T-helper 1 cell treated with Interleukin-12 subunit alpha and Interleukin-12 subunit beta and Interleukin-4 antibody, amounts not matched to agents 30 μg/mL and 1 μg/mL, for 36 hours (primary cell): Measurements from ENCODE around the gene TXNRD3.
"Not testable (repeated sequence)": the region's sequence is repeated elsewhere in the genome, so short reads cannot be mapped to it uniquely, and the experiment has no call there.

Source experiments
- H3K27ac Mint-ChIP-seq: one replicate; pipeline ENCODE4 v1.8.0; 2021; ENCODE audit warnings: mild to moderate bottlenecking, mixed read lengths
- H3K27me3 Mint-ChIP-seq: one replicate; pipeline ENCODE4 v1.8.0; 2021; ENCODE audit warnings: low read depth, mixed read lengths
- H3K36me3 Mint-ChIP-seq: one replicate; pipeline ENCODE4 v1.8.0; 2021; ENCODE audit warnings: low read depth, mixed read lengths
- H3K4me1 Mint-ChIP-seq: one replicate; pipeline ENCODE4 v1.8.0; 2021; ENCODE audit warnings: low read depth, mixed read lengths
- H3K4me3 Mint-ChIP-seq: one replicate; pipeline ENCODE4 v1.8.0; 2021; ENCODE audit warnings: mild to moderate bottlenecking, moderate library complexity, mixed read lengths
- H3K9me3 Mint-ChIP-seq: one replicate; pipeline ENCODE4 v1.8.0; 2021; ENCODE audit warnings: mixed read lengths

The TXNRD3 gene

DNA sequence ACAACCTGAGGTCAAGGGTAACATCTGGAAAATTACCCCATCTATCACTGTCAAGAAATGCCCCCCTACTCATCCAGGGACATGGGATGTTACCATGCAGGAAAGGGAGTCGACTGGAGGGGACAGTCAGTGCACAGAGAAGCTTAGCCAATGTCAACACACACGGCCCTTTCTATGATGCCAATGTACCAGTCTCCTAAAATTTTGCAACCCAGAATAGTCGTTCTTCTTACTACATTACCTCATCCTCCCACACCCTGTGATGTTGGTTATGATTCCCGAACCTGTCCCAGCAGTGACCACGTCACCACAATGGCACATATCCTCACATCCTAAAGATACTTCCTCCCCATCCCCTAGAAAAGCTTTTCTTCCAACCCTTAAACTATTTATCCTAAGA, 20.1 kb downstream of the TXNRD3 start:
- Mint-ChIP-seq H3K4me1 (peaks cover under 1% of the 10 kb centered on the region), H3K4me3 (no peak overlapping the region), H3K9me3 (no peaks in the 10 kb centered on the region), H3K27me3 (no peaks in the 10 kb centered on the region), H3K36me3 (no peaks in the 10 kb centered on the region), H3K27ac (no peak overlapping the region)

GRCh38 chr3:126630020-126630419, 24.9 kb downstream of the TXNRD3 start:
- Mint-ChIP-seq H3K4me3 (no peak overlapping the region), H3K36me3 (no peaks in the 10 kb centered on the region), H3K27me3 (no peaks in the 10 kb centered on the region), H3K9me3 (no peaks in the 10 kb centered on the region), H3K4me1 (peaks cover 2% of the 10 kb centered on the region), H3K27ac (no peak overlapping the region)

DNA sequence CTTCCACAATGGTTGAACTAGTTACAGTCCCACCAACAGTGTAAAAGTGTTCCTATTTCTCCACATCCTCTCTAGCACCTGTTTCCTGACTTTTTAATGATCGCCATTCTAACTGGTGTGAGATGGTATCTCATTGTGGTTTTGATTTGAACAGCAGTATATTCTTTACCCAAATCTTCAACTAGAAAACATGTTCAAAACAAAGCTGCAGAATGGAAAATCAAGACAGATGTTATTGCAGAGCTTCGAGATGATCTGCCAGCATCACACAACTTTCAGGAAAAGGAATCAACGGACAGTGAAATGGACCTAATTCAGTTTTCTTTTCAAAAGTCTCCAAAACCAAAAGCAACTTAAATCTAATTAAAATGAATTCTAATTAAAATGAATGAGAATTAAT, 29.2 kb downstream of the TXNRD3 start:
- not testable (repeated sequence) for H3K36me3 Mint-ChIP-seq, H3K4me1 Mint-ChIP-seq, H3K4me3 Mint-ChIP-seq, H3K9me3 Mint-ChIP-seq, H3K27me3 Mint-ChIP-seq, H3K27ac Mint-ChIP-seq

DNA sequence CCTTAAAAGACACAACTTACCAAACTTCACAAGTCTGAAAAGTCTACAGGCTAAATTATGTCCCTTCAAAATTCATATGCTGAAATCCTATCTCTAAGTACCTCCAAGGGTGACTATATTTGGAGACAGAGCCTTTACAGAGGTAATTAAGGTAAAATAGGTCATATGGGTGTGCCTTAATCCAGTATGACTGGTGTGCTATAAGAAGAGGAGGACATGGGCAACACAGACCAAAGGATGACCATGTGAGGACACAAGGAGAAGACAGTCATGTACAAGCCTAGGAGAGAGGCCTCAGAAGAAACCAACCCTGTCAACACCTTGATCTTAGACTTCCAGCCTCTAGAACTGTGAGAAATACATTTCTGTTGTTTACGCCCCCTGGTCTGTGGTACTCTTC, 32.2 kb downstream of the TXNRD3 start:
- H3K4me3 Mint-ChIP-seq = no peak overlapping the region
- no peaks in the 10 kb centered on the region for H3K4me1 Mint-ChIP-seq
- no peaks in the 10 kb centered on the region for H3K9me3 Mint-ChIP-seq
- H3K36me3 Mint-ChIP-seq = no peaks in the 10 kb centered on the region
- H3K27me3 Mint-ChIP-seq = peaks cover 5% of the 10 kb centered on the region
- no peak overlapping the region for H3K27ac Mint-ChIP-seq

DNA sequence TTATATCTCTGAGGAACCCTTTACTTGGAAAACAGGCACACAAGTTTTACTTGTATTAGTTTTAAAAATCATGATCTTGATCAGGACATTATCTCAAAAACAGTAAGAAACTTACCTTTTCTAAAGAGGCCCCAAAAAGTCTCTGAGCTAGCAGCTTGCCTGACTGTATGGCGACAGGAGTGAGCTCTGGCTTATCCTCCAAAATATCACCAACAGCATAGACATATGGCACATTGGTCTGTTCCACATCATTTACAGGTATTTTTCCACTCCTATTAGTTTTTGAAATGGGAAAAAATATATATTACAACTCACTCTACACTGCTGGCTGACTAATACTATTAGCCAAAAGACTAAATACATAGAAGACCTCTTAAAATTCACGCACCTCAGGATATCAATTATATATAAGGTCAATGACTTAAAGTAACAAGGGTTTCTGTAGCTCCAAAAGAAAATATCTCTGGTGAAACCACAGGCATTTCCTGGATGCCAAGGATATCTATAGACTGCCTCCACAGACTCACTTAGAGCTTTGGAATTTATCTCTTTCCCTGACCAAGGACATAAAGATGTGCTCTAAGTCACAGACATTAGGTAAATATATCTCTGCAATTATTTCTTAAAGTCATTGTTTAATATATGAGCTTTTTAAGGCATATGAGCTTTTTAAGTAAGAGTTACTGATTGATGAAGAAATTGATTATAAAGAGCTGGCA, 33.1 kb downstream of the TXNRD3 start:
- no peaks in the 10 kb centered on the region for H3K36me3 Mint-ChIP-seq
- peaks cover 5% of the 10 kb centered on the region for H3K27me3 Mint-ChIP-seq
- H3K27ac Mint-ChIP-seq = no peak overlapping the region
- H3K4me1 Mint-ChIP-seq = peaks cover 5% of the 10 kb centered on the region
- H3K9me3 Mint-ChIP-seq = no peaks in the 10 kb centered on the region
- no peak overlapping the region for H3K4me3 Mint-ChIP-seq

DNA sequence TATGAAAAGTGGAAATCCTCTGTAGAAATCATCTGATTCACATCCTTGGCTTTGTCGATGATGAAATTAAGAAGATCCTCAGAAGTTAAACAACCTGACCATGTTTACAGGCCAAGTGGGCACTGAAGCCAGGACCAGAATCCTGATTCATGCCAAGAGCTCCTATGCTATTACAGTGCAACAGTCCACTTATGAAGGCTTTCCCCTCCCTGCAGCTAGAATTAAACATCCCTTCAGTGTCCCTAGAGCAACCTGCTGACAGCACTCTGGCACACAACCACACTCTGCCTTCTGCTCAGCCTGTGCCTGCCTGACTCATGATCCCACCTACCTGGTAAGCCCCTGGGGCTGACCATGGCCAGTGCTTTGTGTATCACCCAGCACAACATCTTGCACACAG, 33.8 kb downstream of the TXNRD3 start:
- H3K27me3 Mint-ChIP-seq = peaks cover 5% of the 10 kb centered on the region
- H3K36me3 Mint-ChIP-seq = no peaks in the 10 kb centered on the region
- no peak overlapping the region for H3K27ac Mint-ChIP-seq
- peaks cover 5% of the 10 kb centered on the region for H3K4me1 Mint-ChIP-seq
- no peak overlapping the region for H3K4me3 Mint-ChIP-seq
- H3K9me3 Mint-ChIP-seq = no peaks in the 10 kb centered on the region

DNA sequence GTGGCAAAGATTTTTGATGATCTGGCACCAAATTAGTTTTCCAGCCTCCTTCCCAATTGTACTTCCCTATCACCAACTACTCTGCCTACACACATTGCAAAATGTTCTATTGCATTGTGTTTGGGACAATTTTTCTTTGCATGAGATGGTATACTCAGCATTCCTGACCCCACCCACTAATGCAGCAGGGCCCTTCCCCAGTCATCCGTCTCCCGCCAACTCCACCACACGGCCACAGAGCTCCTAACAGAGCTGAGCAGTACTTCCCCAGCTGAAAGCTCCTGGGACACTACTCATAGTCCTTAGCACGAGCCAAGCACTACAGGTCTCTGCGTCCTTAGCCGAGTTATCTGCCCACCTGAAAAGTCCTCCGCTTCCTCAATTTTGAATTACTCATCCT, 34.2 kb downstream of the TXNRD3 start:
- no peak overlapping the region for H3K4me3 Mint-ChIP-seq
- H3K27me3 Mint-ChIP-seq = peaks cover 5% of the 10 kb centered on the region

GRCh38 chr3:126618760-126619159, 36.2 kb downstream of the TXNRD3 start:
- Mint-ChIP-seq H3K9me3 (no peaks in the 10 kb centered on the region), H3K36me3 (no peaks in the 10 kb centered on the region), H3K27ac (no peak overlapping the region), H3K4me1 (peaks cover 6% of the 10 kb centered on the region), H3K27me3 (peaks cover 5% of the 10 kb centered on the region), H3K4me3 (no peak overlapping the region)

More for the DNA sequence above, 34.2 kb downstream of the TXNRD3 start:
- peaks cover 5% of the 10 kb centered on the region for H3K4me1 Mint-ChIP-seq
- no peaks in the 10 kb centered on the region for H3K9me3 Mint-ChIP-seq
- no peaks in the 10 kb centered on the region for H3K36me3 Mint-ChIP-seq
- H3K27ac Mint-ChIP-seq = no peak overlapping the region

DNA sequence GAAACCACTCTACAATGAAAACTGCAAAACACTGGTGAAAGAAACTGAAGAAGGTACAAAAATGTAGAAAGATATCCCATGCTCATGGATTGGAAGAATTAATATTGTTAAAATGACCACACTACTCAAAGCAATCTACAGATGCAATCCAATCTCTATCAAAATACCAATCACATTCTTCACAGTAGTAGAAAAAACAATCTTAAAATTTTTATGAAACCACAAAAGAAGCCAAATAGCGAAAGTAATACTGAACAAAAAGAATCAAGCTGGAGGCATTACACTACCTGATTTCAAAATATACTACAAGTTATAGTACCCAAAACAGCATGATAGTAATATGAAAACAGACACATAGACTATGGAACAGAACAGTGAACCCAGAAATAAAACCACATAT, 36.9 kb downstream of the TXNRD3 start:
- Mint-ChIP-seq H3K9me3 (no peaks in the 10 kb centered on the region), H3K36me3 (no peaks in the 10 kb centered on the region), H3K27me3 (peaks cover 5% of the 10 kb centered on the region), H3K27ac (no peak overlapping the region), H3K4me3 (no peak overlapping the region), H3K4me1 (peaks cover 12% of the 10 kb centered on the region)

GRCh38 chr3:126617571-126617970, 37.4 kb downstream of the TXNRD3 start:
- Mint-ChIP-seq H3K4me3 (no peak overlapping the region), H3K9me3 (no peaks in the 10 kb centered on the region), H3K36me3 (no peaks in the 10 kb centered on the region), H3K4me1 (peaks cover 15% of the 10 kb centered on the region), H3K27me3 (peaks cover 5% of the 10 kb centered on the region), H3K27ac (no peak overlapping the region)

GRCh38 chr3:126616931-126617330, 38.0 kb downstream of the TXNRD3 start:
- Mint-ChIP-seq H3K27me3 (peaks cover 5% of the 10 kb centered on the region), H3K4me1 (peaks cover 19% of the 10 kb centered on the region), H3K27ac (no peak overlapping the region), H3K36me3 (no peaks in the 10 kb centered on the region), H3K9me3 (no peaks in the 10 kb centered on the region), H3K4me3 (no peak overlapping the region)

- H3K9me3 Mint-ChIP-seq = no peaks in the 10 kb centered on the region
- no peak overlapping the region for H3K27ac Mint-ChIP-seq
- no peak overlapping the region for H3K4me3 Mint-ChIP-seq
- H3K36me3 Mint-ChIP-seq = no peaks in the 10 kb centered on the region
- H3K27me3 Mint-ChIP-seq = no peaks in the 10 kb centered on the region
- peaks cover 19% of the 10 kb centered on the region for H3K4me1 Mint-ChIP-seq
Observed at GRCh38 chr3:126613479-126614188, 41.3 kb downstream of the TXNRD3 start.

DNA sequence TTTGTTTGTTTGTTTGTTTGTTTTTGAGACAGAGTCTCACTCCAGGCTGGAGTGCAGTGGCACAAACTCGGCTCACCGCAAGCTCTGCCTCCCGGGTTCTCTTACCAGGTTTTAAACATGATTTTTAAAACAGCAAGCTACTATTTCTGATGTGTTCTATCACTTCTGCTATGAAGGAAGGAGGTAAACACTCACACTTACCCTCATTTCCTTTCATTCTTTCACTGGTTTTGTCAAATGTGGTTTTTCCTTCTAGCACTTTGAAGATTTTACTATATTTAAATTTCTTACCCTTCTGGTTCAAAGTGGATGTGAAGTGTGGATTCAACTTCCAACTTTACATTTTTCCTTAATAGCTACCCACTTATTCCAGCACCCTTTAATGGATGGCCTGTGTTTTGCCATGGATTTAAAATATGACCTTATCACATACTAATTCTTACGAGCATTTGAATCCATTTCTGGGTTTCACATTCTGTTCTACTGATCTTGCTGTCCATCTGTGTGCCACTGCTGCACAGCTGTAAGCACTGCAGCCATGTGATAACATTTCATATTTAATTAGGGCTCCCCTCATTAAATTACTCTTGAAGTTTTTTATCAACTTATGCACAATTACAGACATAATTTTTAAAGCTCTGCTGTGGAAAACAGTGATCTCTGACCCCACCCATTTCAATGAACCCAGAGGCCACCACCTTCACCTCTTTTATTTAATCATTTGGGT, 42.3 kb downstream of the TXNRD3 start:
- Mint-ChIP-seq H3K4me1 (peaks cover 19% of the 10 kb centered on the region), H3K36me3 (no peaks in the 10 kb centered on the region), H3K27ac (no peak overlapping the region)

GRCh38 chr3:126609909-126610308, 45.0 kb downstream of the TXNRD3 start:
- H3K4me1 Mint-ChIP-seq = peaks cover 18% of the 10 kb centered on the region

More for the DNA sequence above, 42.3 kb downstream of the TXNRD3 start:
- Mint-ChIP-seq H3K27me3 (no peaks in the 10 kb centered on the region), H3K4me3 (peak overlapping the region; percentile 24), H3K9me3 (no peaks in the 10 kb centered on the region)

More at GRCh38 chr3:126609909-126610308, 45.0 kb downstream of the TXNRD3 start:
- H3K4me3 Mint-ChIP-seq = no peak overlapping the region
- H3K9me3 Mint-ChIP-seq = no peaks in the 10 kb centered on the region
- H3K36me3 Mint-ChIP-seq = no peaks in the 10 kb centered on the region
- no peaks in the 10 kb centered on the region for H3K27me3 Mint-ChIP-seq
- no peak overlapping the region for H3K27ac Mint-ChIP-seq
